HG03565 (cell line): ENCODE data around the gene MIPEP.
"Not testable (repeated sequence)": the region's sequence is repeated elsewhere in the genome, so short reads cannot be mapped to it uniquely, and the experiment has no call there.

Experiments used
- ATAC-seq: cut with Tn5 transposase; IDR thresholded peaks from one replicate; pipeline ENCODE4 v1.9.1; 2021; ENCODE audit warnings: mild to moderate bottlenecking, moderate library complexity; ENCODE audit not compliant: unreplicated experiment

MIPEP gene

DNA sequence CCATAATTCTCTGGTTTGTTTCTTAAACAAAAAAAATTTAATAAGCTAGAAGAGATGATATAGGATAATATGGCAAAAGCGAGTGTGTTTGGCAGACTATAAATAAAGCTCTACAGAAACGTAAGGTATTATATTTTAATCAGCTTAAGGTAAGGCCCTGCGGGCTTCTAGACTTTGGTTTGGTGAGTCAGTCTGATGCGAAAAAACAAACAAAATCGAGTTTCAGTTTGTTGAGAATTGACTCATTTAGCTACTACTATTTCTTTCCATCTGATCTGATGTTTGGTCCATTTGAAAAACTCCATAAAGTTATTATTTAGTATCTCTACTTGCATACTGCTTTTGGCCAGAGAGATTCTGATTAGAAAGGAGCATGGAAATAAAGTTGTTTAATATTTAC, 138.0 kb downstream of the MIPEP start:
- ATAC-seq: peak; percentile 39

GRCh38 chr13:23750383-23751121, 138.6 kb downstream of the MIPEP start:
- ATAC-seq: no peak

DNA sequence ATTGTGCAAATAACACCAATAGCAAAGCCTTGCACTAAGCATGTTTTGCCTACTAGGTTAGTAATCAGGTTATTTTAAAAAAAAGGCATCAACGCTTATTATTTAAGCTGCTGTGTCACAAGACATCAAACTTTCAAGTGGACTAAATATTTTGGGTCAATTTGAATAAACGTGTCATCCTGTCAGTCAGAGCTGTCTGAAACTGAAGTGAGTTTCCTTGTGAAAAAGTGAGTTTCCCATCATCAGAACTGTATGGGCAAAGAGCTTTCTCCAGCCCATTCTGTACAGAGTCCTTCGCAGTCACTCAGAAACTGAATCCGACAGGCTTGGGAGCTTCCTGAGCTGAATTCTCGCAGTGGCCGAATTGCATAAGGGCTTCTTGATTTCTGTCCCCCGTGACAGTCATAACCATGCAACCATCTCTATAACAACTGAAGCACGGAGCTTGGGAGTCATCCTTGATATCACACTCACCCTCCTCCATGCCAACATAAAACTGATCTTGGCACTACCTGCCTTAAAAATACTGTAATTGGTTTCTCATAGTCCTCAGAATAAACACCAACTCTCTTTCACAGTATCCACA, 139.8 kb downstream of the MIPEP start:
- ATAC-seq: no peak

GRCh38 chr13:23748109-23748990, 140.8 kb downstream of the MIPEP start:
- no peak for ATAC-seq

GRCh38 chr13:23746141-23746540, 143.1 kb downstream of the MIPEP start:
- ATAC-seq: not testable (repeated sequence)

DNA sequence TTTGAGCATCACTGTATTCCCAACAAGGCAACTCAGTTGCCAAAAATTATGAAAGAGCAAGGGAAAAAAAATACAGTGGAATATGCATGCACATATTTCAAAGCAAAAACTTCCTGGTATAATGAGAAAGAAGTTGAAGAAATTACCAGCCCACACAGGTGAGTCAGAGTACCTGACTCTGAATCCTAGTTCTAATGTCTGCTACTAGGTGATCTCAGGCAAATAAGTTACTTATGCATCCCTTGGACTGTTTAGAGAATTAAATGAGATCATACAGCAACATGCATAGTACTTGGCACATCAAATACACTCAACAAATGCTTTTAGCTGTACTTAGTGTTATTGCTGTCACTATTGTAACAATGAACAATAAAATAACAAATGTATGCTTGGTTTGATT, 144.9 kb downstream of the MIPEP start:
- no peak for ATAC-seq

GRCh38 chr13:23743278-23744076, 145.7 kb downstream of the MIPEP start:
- ATAC-seq: no peak

DNA sequence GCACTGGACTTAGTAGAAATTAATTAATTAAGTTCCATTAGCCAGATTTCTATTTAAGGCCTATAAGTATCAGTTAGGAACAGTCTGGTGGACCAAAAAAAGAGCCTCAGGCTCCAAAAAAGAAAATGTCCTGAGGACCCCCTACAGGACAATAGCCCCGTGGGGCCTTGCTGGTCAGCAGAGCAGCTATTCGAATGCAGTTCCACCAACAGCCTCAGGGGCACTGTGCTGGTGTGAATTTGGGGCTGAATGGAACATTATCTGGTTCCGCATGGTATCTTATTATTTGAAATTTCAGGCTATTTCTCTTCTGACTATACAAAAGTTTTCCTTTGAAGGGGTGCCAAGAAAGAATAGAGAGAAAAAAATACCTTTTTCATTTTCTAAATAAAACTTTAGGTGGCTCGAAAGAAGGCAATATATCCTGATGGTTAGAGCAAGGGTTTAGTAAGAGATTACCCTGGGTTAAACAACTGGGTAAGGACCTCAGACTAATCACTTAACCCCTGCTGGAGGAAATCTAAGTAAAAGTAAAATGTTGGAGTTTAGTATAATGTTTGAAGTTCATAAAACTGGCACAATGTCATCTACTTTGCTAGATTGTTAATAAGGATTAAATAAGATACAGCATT, 147.2 kb downstream of the MIPEP start:
- ATAC-seq: no peak

GRCh38 chr13:23740002-23740401, 149.2 kb downstream of the MIPEP start:
- no peak for ATAC-seq

DNA sequence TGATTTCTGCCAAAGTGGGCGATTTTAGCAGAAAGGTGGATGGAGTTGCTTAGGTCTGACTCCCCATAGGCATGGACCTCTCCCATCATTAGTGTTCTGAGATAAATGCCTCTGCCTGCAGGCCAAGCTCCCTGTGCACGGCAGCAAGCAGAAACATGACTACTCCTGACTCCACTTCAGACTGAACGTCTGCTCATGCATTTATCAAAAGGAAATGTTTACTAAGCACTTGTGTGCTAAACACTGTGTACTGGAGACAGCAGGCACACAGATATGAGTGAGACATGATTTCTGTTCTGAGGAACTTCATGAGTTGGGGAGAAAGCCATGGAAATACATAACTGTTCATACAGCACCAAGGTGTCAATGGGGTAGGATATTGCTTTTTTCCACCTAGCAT, 149.6 kb downstream of the MIPEP start:
- ATAC-seq: no peak

DNA sequence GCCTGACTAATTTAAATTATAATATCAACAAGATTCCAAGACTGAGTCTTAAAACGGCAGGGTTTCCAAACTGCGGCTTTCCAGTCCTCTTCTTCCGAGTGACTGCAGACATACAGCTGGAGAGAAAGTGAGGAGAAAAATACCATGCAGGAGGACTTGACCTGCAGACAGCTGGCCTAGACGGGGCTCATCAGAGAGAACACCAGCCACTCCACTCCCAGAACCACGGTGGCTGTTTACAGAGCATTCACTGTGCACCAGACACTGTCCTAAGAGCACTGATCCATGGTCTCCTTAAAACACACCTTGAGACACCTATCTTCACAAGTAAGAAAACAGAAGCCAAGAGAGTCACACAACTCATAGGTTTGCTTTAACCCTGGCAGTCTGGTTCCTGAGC, 152.7 kb downstream of the MIPEP start:
- no peak for ATAC-seq

- no peak for ATAC-seq
These were observed 153.9 kb downstream of the MIPEP start for GRCh38 chr13:23735329-23735728.

- no peak for ATAC-seq
These were observed 157.5 kb downstream of the MIPEP start for GRCh38 chr13:23731709-23732108.

DNA sequence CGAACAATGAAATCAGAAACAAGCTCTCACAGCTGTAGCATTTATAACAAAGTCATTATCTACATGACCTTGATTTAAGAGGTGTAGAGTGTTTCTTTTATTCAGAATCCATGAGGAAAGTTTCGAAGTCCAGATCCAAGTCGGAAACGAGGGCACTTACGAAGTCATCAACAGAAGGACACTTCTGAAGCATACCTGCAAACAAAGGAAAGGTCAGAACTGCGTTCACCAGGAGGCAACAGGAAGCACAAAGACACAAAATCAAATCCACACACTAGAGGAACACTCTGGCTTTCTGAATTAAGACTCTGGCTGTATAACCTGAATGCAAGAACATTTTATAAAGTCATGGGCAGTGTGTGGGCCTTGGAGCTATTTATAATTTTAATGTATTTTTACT, 158.9 kb downstream of the MIPEP start:
- no peak for ATAC-seq

- no peak for ATAC-seq
These were observed 159.7 kb downstream of the MIPEP start for GRCh38 chr13:23729531-23729930.

DNA sequence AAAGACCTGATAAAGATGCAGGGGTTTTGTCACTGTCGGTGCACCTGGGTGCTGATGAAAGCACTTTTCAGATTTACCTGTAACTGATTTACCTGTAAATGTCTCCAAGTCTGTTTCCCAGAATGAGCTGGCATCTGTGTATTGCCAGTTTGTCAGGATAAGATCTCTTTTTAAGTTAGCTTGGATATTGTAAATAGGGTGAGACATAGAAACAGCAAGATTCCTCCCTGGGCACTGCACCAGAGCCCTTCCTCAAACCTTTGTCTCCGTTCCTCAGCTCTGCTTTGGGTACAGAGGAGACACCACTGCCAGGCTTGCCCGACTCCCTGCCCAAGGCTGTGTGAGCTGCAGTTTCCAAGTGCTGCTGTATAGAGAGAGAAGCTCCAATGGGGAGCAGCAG, 160.4 kb downstream of the MIPEP start:
- ATAC-seq: no peak

- no peak for ATAC-seq
These were observed 163.3 kb downstream of the MIPEP start for GRCh38 chr13:23725922-23726321.

GRCh38 chr13:23724196-23724970, 164.8 kb downstream of the MIPEP start:
- ATAC-seq: no peak

GRCh38 chr13:23723471-23723870, 165.7 kb downstream of the MIPEP start:
- ATAC-seq: no peak
